Activated CD8-positive, alpha-beta T cell treated with anti-CD3 and anti-CD28 coated beads, Interleukin-2, amount 10 ng/mL, durations not matched to agents 7 days and 5 days (primary cell): ENCODE data around the gene CDC20B. TPM values are rescaled to one million over a fixed set of nuclear protein-coding genes. Genes with fewer than 3 reads are reported as not detected.
A peak's percentile ranks its signal among the peaks of the same experiment; 100 is the strongest.

Experiments
- ATAC-seq: fragments of 150-1000 bp; cut with Tn5 transposase; one replicate; pipeline ENCODE4 v1.10.0; 2021; ENCODE audit warnings: moderate library complexity
- CTCF ChIA-PET: fragments of 350-600 bp; sonication (Branson Sonifier 250); formaldehyde crosslinking; loops from one replicate; lab custom pipeline; 2021; ENCODE audit warnings: antibody characterized with exemption; lab: Charles Lee
- POLR2A ChIA-PET: fragments of 350-600 bp; sonication (Branson Sonifier 250); formaldehyde crosslinking; loops from one replicate; lab custom pipeline; 2021; ENCODE audit warnings: antibody characterized with exemption; lab: Charles Lee
- DNase-seq: peaks from one replicate; pipeline ENCODE4 v3.0.0-alpha.2; 2020
- H3K27ac Mint-ChIP-seq: one replicate; pipeline ENCODE4 v1.8.0; 2021; ENCODE audit warnings: mild to moderate bottlenecking, mixed read lengths
- H3K27me3 Mint-ChIP-seq: one replicate; pipeline ENCODE4 v1.8.0; 2021; ENCODE audit warnings: low read depth, mixed read lengths
- H3K36me3 Mint-ChIP-seq: one replicate; pipeline ENCODE4 v1.8.0; 2021; ENCODE audit warnings: low read depth, mixed read lengths
- H3K4me1 Mint-ChIP-seq: one replicate; pipeline ENCODE4 v1.8.0; 2021; ENCODE audit warnings: low read depth, mixed read lengths
- H3K4me3 Mint-ChIP-seq: one replicate; pipeline ENCODE4 v1.8.0; 2021; ENCODE audit warnings: mild to moderate bottlenecking, mixed read lengths
- H3K9me3 Mint-ChIP-seq: one replicate; pipeline ENCODE4 v1.8.0; 2022; ENCODE audit warnings: mixed read lengths; ENCODE audit not compliant: insufficient read depth
- microRNA-seq: library from miRNA; unstranded; fragments of <30 nt; microRNA quantifications from one replicate; pipeline ENCODE4 v1.2.0, GENCODE V29; 2022
- total RNA-seq, 2 experiments: library from RNA; stranded (reverse); gene quantifications; one replicate each; pipeline ENCODE4 v1.2.3, GENCODE V29; 2021

CDC20B gene
- total RNA-seq, 2 experiments from 2014 or later, result 0.13 to 0.16 TPM

DNA sequence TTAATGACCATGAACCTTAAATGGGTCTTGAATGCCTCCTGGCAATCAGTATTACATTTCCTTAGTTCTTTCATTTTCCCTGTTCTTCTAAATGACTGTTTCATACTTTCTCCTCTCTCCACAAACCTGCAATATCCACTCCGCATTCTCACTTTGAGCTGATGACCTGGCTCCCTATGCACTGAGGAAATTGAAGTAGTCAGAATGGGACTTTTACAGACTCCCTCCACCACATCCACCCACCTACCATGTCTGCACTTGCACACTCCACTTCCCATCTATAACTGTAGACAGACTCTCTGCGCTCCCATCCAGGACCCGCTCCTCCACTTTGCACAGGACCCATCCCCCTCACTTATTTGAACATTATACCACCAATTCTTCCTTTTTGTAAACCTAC is 106.7 kb downstream of the CDC20B start:
- no peak for ATAC-seq
- CTCF ChIA-PET, result interaction anchor here (1.2 to 1.5 kb wide), 2 partner anchors 28 to 30 kb away, joined by 4 to 7 read pairs; no protein-coding TSS in a partner anchor
- peaks cover 86% of the 10 kb centered on the region for H3K4me1 Mint-ChIP-seq
- H3K9me3 Mint-ChIP-seq, result peaks cover 4% of the 10 kb centered on the region
- POLR2A ChIA-PET, result no interaction called here
- H3K4me3 Mint-ChIP-seq, result no peak overlapping the region
- no peak overlapping the region for H3K27ac Mint-ChIP-seq
- DNase-seq, result no peak
- peaks cover 54% of the 10 kb centered on the region for H3K36me3 Mint-ChIP-seq
- peaks cover 2% of the 10 kb centered on the region for H3K27me3 Mint-ChIP-seq

DNA sequence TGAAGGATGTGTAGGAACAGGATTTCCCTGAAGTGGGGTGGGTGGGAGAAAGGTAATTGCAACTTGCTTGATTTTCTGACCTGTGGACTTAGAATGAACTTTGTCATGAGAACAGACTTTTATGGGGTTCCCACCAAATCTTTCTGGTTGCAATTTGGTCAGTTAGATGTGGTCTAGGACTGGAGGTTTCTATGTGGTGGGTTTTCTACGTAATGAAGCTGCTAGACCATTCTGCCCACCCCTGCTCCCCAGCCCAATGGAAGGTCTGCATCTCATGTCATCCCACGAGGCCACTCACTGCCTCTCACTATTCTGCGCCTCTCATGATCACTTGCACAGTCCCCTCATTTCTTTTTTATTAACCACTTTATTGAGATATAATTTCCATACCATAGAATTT is 108.5 kb downstream of the CDC20B start:
- H3K36me3 Mint-ChIP-seq, result peaks cover 50% of the 10 kb centered on the region
- ATAC-seq (no peak), DNase-seq (peak; percentile 65)
- H3K27ac Mint-ChIP-seq, result peak overlapping the region; percentile 62
- CTCF ChIA-PET, result interaction anchor here (4.0 kb wide), 1 partner anchor 27 kb away, joined by 24 read pairs; no protein-coding TSS in a partner anchor
- H3K27me3 Mint-ChIP-seq, result peaks cover 2% of the 10 kb centered on the region
- peaks cover 15% of the 10 kb centered on the region for H3K9me3 Mint-ChIP-seq
- H3K4me1 Mint-ChIP-seq, result peaks cover 84% of the 10 kb centered on the region
- POLR2A ChIA-PET, result no interaction called here
- H3K4me3 Mint-ChIP-seq, result no peak overlapping the region

DNA sequence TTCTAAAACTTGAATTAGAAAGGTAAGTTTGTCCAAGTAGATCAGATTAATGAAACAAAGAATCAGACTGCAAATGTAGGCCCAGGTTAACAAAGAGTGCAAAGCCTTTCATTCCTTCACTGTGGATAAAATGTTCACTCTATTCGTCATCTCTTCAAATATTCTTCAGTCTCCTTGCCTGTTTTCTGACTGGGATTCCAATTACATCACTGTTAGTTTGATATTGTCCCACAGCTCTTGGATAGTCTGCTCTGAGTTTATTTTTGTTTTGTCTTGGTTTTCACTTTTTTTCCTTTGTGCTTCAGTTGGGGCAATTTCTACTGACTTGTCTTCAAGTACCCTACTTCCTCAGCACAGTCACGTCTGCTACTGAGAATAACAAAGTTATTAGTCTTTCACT is 109.1 kb downstream of the CDC20B start:
- CTCF ChIA-PET, result interaction anchor here (2.9 to 4.0 kb wide), 4 partner anchors 8 to 157 kb away, joined by 10 to 34 read pairs (median 20); no protein-coding TSS in a partner anchor
- H3K27me3 Mint-ChIP-seq, result peaks cover 2% of the 10 kb centered on the region

DNA sequence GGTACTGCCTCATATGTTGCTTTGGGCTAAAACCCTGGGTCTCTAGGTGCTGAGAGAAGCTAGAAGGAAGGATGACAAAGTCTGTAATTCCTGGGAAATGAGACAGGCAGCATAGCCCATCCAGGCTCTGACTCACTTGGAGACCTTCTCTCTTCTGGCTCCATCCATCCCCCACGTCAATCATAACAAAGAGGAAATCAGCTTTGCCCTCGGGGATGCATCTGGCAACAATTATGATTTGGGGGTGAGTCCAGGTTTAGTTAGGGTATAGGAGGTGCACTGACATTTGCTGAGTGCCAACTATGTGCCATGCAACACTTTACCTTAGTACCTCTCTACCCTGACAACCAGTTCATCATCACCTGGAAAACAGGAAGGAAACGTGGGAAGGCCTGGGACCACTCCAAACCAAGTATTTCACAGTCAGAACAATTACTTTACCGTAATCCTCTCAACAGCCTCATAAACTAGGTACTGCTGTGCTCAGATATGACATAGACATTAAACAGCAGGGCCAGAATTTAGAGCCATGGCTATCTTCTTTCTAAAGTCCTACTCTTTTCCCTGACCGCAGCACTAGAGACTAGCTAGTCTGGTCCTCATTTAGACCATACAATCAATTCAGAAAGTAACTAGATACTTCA is 109.6 kb downstream of the CDC20B start:
- ATAC-seq (no peak), DNase-seq (no peak)
- peaks cover 81% of the 10 kb centered on the region for H3K4me1 Mint-ChIP-seq
- peak overlapping the region; percentile 50 for H3K27ac Mint-ChIP-seq
- POLR2A ChIA-PET, result no interaction called here
- peaks cover 19% of the 10 kb centered on the region for H3K9me3 Mint-ChIP-seq
- peaks cover 56% of the 10 kb centered on the region for H3K36me3 Mint-ChIP-seq
- peaks cover 2% of the 10 kb centered on the region for H3K27me3 Mint-ChIP-seq
- H3K4me3 Mint-ChIP-seq, result no peak overlapping the region
- CTCF ChIA-PET, result interaction anchor here (2.3 to 4.0 kb wide), 5 partner anchors 8 to 157 kb away, joined by 7 to 34 read pairs (median 17); no protein-coding TSS in a partner anchor

More for the DNA sequence above, 109.1 kb downstream of the CDC20B start:
- POLR2A ChIA-PET, result no interaction called here
- Mint-ChIP-seq H3K36me3 (peaks cover 50% of the 10 kb centered on the region), H3K4me3 (no peak overlapping the region), H3K4me1 (peaks cover 78% of the 10 kb centered on the region), H3K9me3 (peaks cover 13% of the 10 kb centered on the region), H3K27ac (peak overlapping the region; percentile 62)
- DNase-seq, result no peak
- no peak for ATAC-seq

Small RNA genes within 50 kb of the gene (microRNA-seq; reads per million reads assigned to microRNA genes)
- 12.6 reads per million, percentile 29 among the genes with 10 or more reads in this experiment for gene MIR449A
- gene MIR449B, result not detected
- 1.7 reads per million for gene MIR449C

Other genes with a start within 250 kb of the CDC20B start
- gene ESM1, start 187.6 kb downstream of the CDC20B start, total RNA-seq, result not detected
- 1 to 10 TPM; 2.4 to 2.9 TPM for gene GZMK, start 148.9 kb downstream of the CDC20B start, total RNA-seq
- 100 to 1,000 TPM; 356 to 365 TPM for gene GZMA, start 70.5 kb downstream of the CDC20B start, total RNA-seq
- not detected for gene GPX8, start 13.0 kb downstream of the CDC20B start, total RNA-seq
- gene MCIDAS, start 54.1 kb upstream of the CDC20B start, total RNA-seq, result not detected
- gene CCNO, start 60.4 kb upstream of the CDC20B start, total RNA-seq, result not detected
- gene DHX29, start 134.5 kb upstream of the CDC20B start, total RNA-seq, result 10 to 100 TPM; 16.7 to 19.9 TPM
- 10 to 100 TPM; 61.8 to 67.1 TPM for gene MTREX, start 134.8 kb upstream of the CDC20B start, total RNA-seq